ENCODE results near the gene SCAP.
A peak's percentile ranks its signal among the peaks of the same experiment; 100 is the strongest.

The SCAP gene

DNA sequence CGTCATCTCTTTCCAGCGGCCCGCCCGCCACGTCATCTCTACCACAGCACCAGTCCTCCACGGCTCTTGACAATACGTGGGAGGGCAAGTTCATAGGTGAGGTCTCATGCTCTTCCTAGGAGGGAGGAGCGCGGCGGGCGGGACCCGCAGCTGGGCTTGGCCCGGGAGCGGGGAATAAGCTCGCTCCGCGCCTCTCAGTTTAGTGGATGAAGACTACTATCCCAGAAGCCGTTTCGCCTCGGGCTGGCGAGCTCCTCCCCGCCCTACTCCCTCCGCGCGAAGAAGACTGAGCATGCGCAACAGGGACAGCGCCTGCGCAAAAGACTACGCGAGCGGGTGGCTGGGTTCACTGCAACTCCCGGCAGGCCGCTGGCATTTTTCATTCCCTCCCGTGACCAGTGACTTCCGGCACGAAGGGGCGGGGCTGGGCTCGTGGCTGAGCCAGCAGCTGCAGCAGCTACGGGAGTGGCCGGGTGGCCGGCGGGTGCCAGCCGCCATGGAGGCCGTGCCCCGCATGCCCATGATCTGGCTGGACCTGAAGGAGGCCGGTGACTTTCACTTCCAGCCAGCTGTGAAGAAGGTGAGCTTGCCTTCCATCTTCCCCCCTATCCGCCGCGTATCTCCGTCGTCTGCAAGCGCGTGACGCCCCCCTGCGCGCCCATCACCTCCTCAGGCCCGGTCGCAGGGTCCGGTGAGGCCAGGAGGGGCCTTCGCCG is 95.0 kb downstream of the SCAP start, which contains the start of gene PTPN23 (continued):
- peak; percentile 67; the same call in 1 of the 2 replicates for TF ChIP-seq ZNF449 (tag by site-specific recombination; IDR thresholded peaks at IDR 0.05)
- TF ChIP-seq GLI4 (tag by site-specific recombination; IDR thresholded peaks at IDR 0.05) = 0 out of 2 replicates have a peak, but pooled peaks have one; percentile 86
- no peak for TF ChIP-seq ZBTB10 (tag by site-specific recombination; IDR thresholded peaks at IDR 0.05)
- TF ChIP-seq ZNF423 (tag by site-specific recombination; IDR thresholded peaks at IDR 0.05) = no peak
- TF ChIP-seq, protein P1, sequence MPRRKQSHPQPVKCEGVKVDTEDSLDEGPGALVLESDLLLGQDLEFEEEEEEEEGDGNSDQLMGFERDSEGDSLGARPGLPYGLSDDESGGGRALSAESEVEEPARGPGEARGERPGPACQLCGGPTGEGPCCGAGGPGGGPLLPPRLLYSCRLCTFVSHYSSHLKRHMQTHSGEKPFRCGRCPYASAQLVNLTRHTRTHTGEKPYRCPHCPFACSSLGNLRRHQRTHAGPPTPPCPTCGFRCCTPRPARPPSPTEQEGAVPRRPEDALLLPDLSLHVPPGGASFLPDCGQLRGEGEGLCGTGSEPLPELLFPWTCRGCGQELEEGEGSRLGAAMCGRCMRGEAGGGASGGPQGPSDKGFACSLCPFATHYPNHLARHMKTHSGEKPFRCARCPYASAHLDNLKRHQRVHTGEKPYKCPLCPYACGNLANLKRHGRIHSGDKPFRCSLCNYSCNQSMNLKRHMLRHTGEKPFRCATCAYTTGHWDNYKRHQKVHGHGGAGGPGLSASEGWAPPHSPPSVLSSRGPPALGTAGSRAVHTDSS (tag by site-specific recombination; IDR thresholded peaks at IDR 0.05) = peak; percentile 29; the same call in 1 of the 2 replicates
- no peak for TF ChIP-seq REST (tag by site-specific recombination; IDR thresholded peaks at IDR 0.05)
- TF ChIP-seq PRDM1 (tag by site-specific recombination; IDR thresholded peaks at IDR 0.05) = no peak
- no peak for TF ChIP-seq ZBTB48 (tag by site-specific recombination; IDR thresholded peaks at IDR 0.05)
- peak; percentile 75; the same call in 1 of the 2 replicates for TF ChIP-seq YY1 (tag by site-specific recombination; IDR thresholded peaks at IDR 0.05)
- TF ChIP-seq, protein P2, sequence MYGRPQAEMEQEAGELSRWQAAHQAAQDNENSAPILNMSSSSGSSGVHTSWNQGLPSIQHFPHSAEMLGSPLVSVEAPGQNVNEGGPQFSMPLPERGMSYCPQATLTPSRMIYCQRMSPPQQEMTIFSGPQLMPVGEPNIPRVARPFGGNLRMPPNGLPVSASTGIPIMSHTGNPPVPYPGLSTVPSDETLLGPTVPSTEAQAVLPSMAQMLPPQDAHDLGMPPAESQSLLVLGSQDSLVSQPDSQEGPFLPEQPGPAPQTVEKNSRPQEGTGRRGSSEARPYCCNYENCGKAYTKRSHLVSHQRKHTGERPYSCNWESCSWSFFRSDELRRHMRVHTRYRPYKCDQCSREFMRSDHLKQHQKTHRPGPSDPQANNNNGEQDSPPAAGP (tag by site-specific recombination; IDR thresholded peaks at IDR 0.05) = peak; percentile 60
- no peak for TF ChIP-seq ZNF174 (tag by site-specific recombination; IDR thresholded peaks at IDR 0.05)
- peak; percentile 34; the same call in 1 of the 2 replicates for TF ChIP-seq PRDM4 (tag by site-specific recombination; IDR thresholded peaks at IDR 0.05)
- TF ChIP-seq ZNF785 (tag by site-specific recombination; IDR thresholded peaks at IDR 0.05) = 0 out of 2 replicates have a peak, but pooled peaks have one; percentile 61
- no peak for TF ChIP-seq ZNF677 (tag by site-specific recombination; IDR thresholded peaks at IDR 0.05)
- no peak for TF ChIP-seq ZSCAN18 (tag by site-specific recombination; IDR thresholded peaks at IDR 0.05)
- TF ChIP-seq ZNF488 (tag by site-specific recombination; IDR thresholded peaks at IDR 0.05) = no peak
- peak; percentile 44; the same call in 1 of the 2 replicates for TF ChIP-seq ZNF24 (tag by site-specific recombination; IDR thresholded peaks at IDR 0.05)
- TF ChIP-seq ZFHX2 (tag by site-specific recombination; conservative IDR thresholded peaks at IDR 0.05) = peak; percentile 62
- TF ChIP-seq ZNF670 (tag by site-specific recombination; IDR thresholded peaks at IDR 0.05; ENCODE audit: low read depth) = no peak
- peak; percentile 75 for TF ChIP-seq IKZF3 (tag by site-specific recombination; IDR thresholded peaks at IDR 0.05)
- no peak for TF ChIP-seq ZNF600 (tag by site-specific recombination; IDR thresholded peaks at IDR 0.05)
- no peak for TF ChIP-seq ZNF777 (tag by site-specific recombination; IDR thresholded peaks at IDR 0.05; ENCODE audit: borderline replicate concordance)
- TF ChIP-seq BCL11A (tag by site-specific recombination; IDR thresholded peaks at IDR 0.05; ENCODE audit: low read depth) = peak; percentile 79; the same call in 1 of the 2 replicates

All from HEK293 (cell line).